H1 (cell line): ENCODE measurements around the gene DNAI1. TPM values are rescaled to one million over a fixed set of nuclear protein-coding genes. Genes with fewer than 3 reads are reported as not detected.
"Not testable (repeated sequence)": the region's sequence is repeated elsewhere in the genome, so short reads cannot be mapped to it uniquely, and the experiment has no call there.

Source experiments
- CTCF ChIA-PET: fragments of 300-600 bp; sonication (Branson Sonifier 250); formaldehyde crosslinking; loops from one replicate; lab custom pipeline; 2021; ENCODE audit not compliant: partially characterized antibody; lab: Charles Lee
- POLR2A ChIA-PET: fragments of 300-600 bp; sonication (Branson Sonifier 250); formaldehyde crosslinking; loops from one replicate; lab custom pipeline; 2021; ENCODE audit warnings: inconsistent platforms; ENCODE audit not compliant: partially characterized antibody; lab: Charles Lee
- DNase-seq, 2 experiments: peaks; one replicate each; pipeline versions ENCODE4 v3.0.0 to v3.0.0-alpha.2; 2010 to 2022; ENCODE audit warnings: low spot score in 2 of 2, low read depth in 1 of 2, mixed read lengths in 1 of 2
- FAIRE-seq: peaks from 2 replicates; lab custom pipeline; 2011; peaks lifted over from hg19 to GRCh38; lab: Jason Lieb, UNC
- H2AFZ ChIP-seq: 2 replicates; pipeline ENCODE4 v1.8.1; 2012; ENCODE audit warnings: low read length, inconsistent platforms
- H2AK5ac ChIP-seq: 2 replicates; pipeline ENCODE4 v1.6.1; 2013; ENCODE audit warnings: low read depth, low read length
- H2BK120ac ChIP-seq: replicated peaks from 2 replicates; pipeline ENCODE3; 2013; ENCODE audit warnings: low read depth, low read length, inconsistent platforms
- H2BK12ac ChIP-seq: 2 replicates; pipeline ENCODE4 v1.6.1; 2013; ENCODE audit warnings: low read depth, low read length
- H2BK15ac ChIP-seq: 2 replicates; pipeline ENCODE4 v1.6.1; 2013; ENCODE audit warnings: low read length
- H2BK20ac ChIP-seq: 2 replicates; pipeline ENCODE4 v1.6.1; 2013; ENCODE audit warnings: low read length
- H2BK5ac ChIP-seq: 2 replicates; pipeline ENCODE4 v1.6.1; 2013; ENCODE audit warnings: low read depth, low read length
- H3K14ac ChIP-seq: 2 replicates; pipeline ENCODE4 v1.6.1; 2013; ENCODE audit warnings: inconsistent platforms; ENCODE audit not compliant: insufficient read length
- H3K18ac ChIP-seq: 2 replicates; pipeline ENCODE4 v1.6.1; 2013; ENCODE audit warnings: low read length; ENCODE audit errors: extremely low read depth
- H3K23ac ChIP-seq: 2 replicates; pipeline ENCODE4 v1.6.1; 2013; ENCODE audit warnings: inconsistent platforms; ENCODE audit not compliant: insufficient read length
- H3K23me2 ChIP-seq: 2 replicates; pipeline ENCODE4 v1.6.1; 2013; ENCODE audit warnings: low read depth, low read length
- H3K27ac ChIP-seq: 2 replicates; pipeline ENCODE4 v1.6.1; 2011; ENCODE audit warnings: low read depth, low read length, inconsistent platforms
- H3K27me3 ChIP-seq, 4 experiments: replicated peaks in 1 of 4; 1 replicate in 1 of 4; 2 replicates in 3 of 4; pipeline versions ENCODE4 v1.6.1 to v1.8.1; 2011 to 2013; ENCODE audit warnings: low read length in 3 of 4, mild to moderate bottlenecking in 3 of 4, inconsistent platforms in 2 of 4, mixed read lengths in 2 of 4, moderate library complexity in 1 of 4; ENCODE audit not compliant: control insufficient read depth in 3 of 4, insufficient read depth in 3 of 4; ENCODE audit errors: extremely low read depth in 1 of 4
- H3K36me3 ChIP-seq, 4 experiments: 2 replicates each; pipeline versions ENCODE4 v1.6.1 to v1.8.1; 2011 to 2013; ENCODE audit warnings: mild to moderate bottlenecking in 4 of 4, low read length in 3 of 4, moderate library complexity in 2 of 4, control low read depth in 1 of 4, inconsistent platforms in 1 of 4; ENCODE audit not compliant: insufficient read depth in 4 of 4, control insufficient read depth in 2 of 4
- H3K4ac ChIP-seq: replicated peaks from 2 replicates; pipeline ENCODE3; 2013; ENCODE audit warnings: low read length, low read depth, mixed read lengths, inconsistent platforms; ENCODE audit not compliant: insufficient read length
- H3K4me1 ChIP-seq, 4 experiments: replicated peaks in 1 of 4; 1 replicate in 1 of 4; 2 replicates in 3 of 4; pipeline versions ENCODE4 v1.6.1 to v1.8.1; 2011 to 2013; ENCODE audit warnings: low read length in 3 of 4, inconsistent platforms in 2 of 4, mixed read lengths in 1 of 4; ENCODE audit not compliant: insufficient read depth in 4 of 4, control insufficient read depth in 3 of 4
- H3K4me2 ChIP-seq, 2 experiments: 2 replicates each; pipeline versions ENCODE4 v1.6.1 to v1.8.1; 2011 to 2013; ENCODE audit warnings: low read depth in 2 of 2, low read length in 2 of 2, control low read depth in 1 of 2, inconsistent platforms in 1 of 2, mild to moderate bottlenecking in 1 of 2; ENCODE audit not compliant: insufficient read depth in 1 of 2
- H3K4me3 ChIP-seq, 4 experiments: fragments of 200-600, 300-600 bp in 1 of 4; sonication (generic), shearing (Covaris generic), sonication (Bioruptor Twin) in 1 of 4; 2 replicates each; pipeline versions ENCODE4 v1.5.1 to v1.8.1; 2011 to 2016; ENCODE audit warnings: low read length in 4 of 4, low read depth in 3 of 4, control low read depth in 2 of 4, inconsistent platforms in 2 of 4, mild to moderate bottlenecking in 2 of 4, mixed read lengths in 1 of 4, moderate library complexity in 1 of 4; ENCODE audit not compliant: insufficient read depth in 2 of 4; ENCODE audit errors: extremely low read depth in 1 of 4
- H3K56ac ChIP-seq: replicated peaks from 2 replicates; pipeline ENCODE3; 2013; ENCODE audit warnings: low read depth, mild to moderate bottlenecking, mixed read lengths, low read length, inconsistent platforms; ENCODE audit not compliant: insufficient read length
- H3K79me1 ChIP-seq: 2 replicates; pipeline ENCODE4 v1.6.1; 2013; ENCODE audit warnings: low read depth, low read length, control low read depth
- H3K79me2 ChIP-seq, 2 experiments: 2 replicates each; pipeline versions ENCODE4 v1.6.1 to v1.8.1; 2012 to 2013; ENCODE audit warnings: low read length in 2 of 2, mild to moderate bottlenecking in 2 of 2, inconsistent platforms in 1 of 2; ENCODE audit not compliant: insufficient read depth in 2 of 2, control insufficient read depth in 1 of 2
- H3K9ac ChIP-seq, 4 experiments: replicated peaks in 1 of 4; 1 replicate in 1 of 4; 2 replicates in 3 of 4; pipeline versions ENCODE4 v1.6.1 to v1.8.1; 2011 to 2013; ENCODE audit warnings: low read depth in 3 of 4, low read length in 3 of 4, control low read depth in 2 of 4, mild to moderate bottlenecking in 2 of 4, moderate library complexity in 2 of 4, inconsistent platforms in 1 of 4; ENCODE audit errors: extremely low read depth in 1 of 4
- H3K9me3 ChIP-seq, 2 experiments: 2 replicates each; pipeline versions ENCODE4 v1.6.1 to v1.8.1; 2012 to 2013; ENCODE audit warnings: mild to moderate bottlenecking in 2 of 2, moderate library complexity in 2 of 2, control low read depth in 1 of 2, inconsistent platforms in 1 of 2, low read depth in 1 of 2, low read length in 1 of 2, mixed read lengths in 1 of 2; ENCODE audit not compliant: insufficient read depth in 2 of 2
- H4K20me1 ChIP-seq, 2 experiments: replicated peaks in 1 of 2; 2 replicates each; pipeline versions ENCODE3 to v1.8.1; 2011 to 2013; ENCODE audit warnings: inconsistent platforms in 2 of 2, low read length in 2 of 2, mild to moderate bottlenecking in 1 of 2; ENCODE audit not compliant: insufficient read depth in 2 of 2, control insufficient read depth in 1 of 2
- H4K5ac ChIP-seq: 2 replicates; pipeline ENCODE4 v1.6.1; 2013; ENCODE audit warnings: low read length, low read depth, mixed read lengths, inconsistent platforms; ENCODE audit not compliant: insufficient read length
- H4K8ac ChIP-seq: 2 replicates; pipeline ENCODE4 v1.8.0; 2013; ENCODE audit warnings: mild to moderate bottlenecking, moderate library complexity, low read length, inconsistent platforms; ENCODE audit not compliant: insufficient read depth; ENCODE audit errors: extremely low read depth
- H4K91ac ChIP-seq: replicated peaks from 2 replicates; pipeline ENCODE3; 2013; ENCODE audit warnings: low read length, mixed read lengths, inconsistent platforms; ENCODE audit not compliant: insufficient read length
- WGBS, 2 experiments: shearing (Covaris generic) in 1 of 2; methylation state at CpG; one replicate each; pipeline versions ENCODE4 v1.1.6 to v1.1.7; 2013 to 2015; ENCODE audit warnings: low lambda C conversion rate in 2 of 2, mixed read lengths in 2 of 2, inconsistent platforms in 1 of 2, low coverage in 1 of 2, missing lambda C conversion rate in 1 of 2; ENCODE audit not compliant: insufficient replicate concordance in 2 of 2, insufficient coverage in 1 of 2, insufficient read length in 1 of 2; ENCODE audit errors: extremely low coverage in 1 of 2, missing lambda C conversion rate in 1 of 2; 5-methylcytosine and 5-hydroxymethylcytosine counted together
- polyA plus RNA-seq, 7 experiments: library from polyadenylated mRNA; depleted of rRNA in 3 of 7; stranded (reverse) in 5 of 7; unstranded in 2 of 7; fragments of >200 nt in 5 of 7; fragments of 200-250 nt in 2 of 7; gene quantifications; 1 replicate in 5 of 7; 2 replicates in 1 of 7; 4 replicates in 1 of 7; pipeline versions ENCODE4 v1.2.1 to v1.2.3, GENCODE V29; 2011 to 2013; ENCODE audit warnings: missing spikeins in 2 of 7, mixed read lengths in 2 of 7
- total RNA-seq: library from RNA; stranded (reverse); fragmentation: NEBNext Ultra II Directional; extraction: Animal tissue kit (Norgen Biotek cat#: 25700); gene quantifications from 2 replicates; pipeline ENCODE4 v1.2.1, GENCODE V29; 2021

Gene DNAI1
- total and polyA plus RNA-seq, 2 of the 8 experiments (the other 6 are each of a cell fraction or from before 2014, with no cell fraction given), result 0.37 to 0.54 TPM

DNA sequence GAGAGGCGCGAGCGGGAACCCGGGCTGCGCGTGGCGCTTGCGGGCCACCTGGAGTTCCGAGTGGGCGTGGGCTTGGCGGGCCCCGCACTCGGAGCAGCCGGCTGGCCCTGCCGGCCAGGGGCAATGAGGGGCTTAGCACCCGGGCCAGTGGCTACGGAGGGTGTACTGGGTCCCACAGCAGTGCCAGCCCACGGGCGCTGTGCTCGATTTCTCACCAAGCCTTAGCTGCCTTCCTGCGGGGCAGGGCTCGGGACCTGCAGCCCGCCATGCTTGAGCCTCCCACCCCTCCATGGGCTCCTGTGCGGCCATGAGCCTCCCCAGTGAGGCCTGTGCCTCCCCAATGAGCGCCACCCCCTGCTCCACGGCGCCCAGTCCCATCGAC is 20.7 kb upstream of the DNAI1 start:
- H3K14ac ChIP-seq, H2AK5ac ChIP-seq, H2BK12ac ChIP-seq, H3K9ac ChIP-seq, H2AFZ ChIP-seq, DNase-seq, FAIRE-seq, H3K23me2 ChIP-seq, H4K20me1 ChIP-seq, H4K91ac ChIP-seq, H3K4me1 ChIP-seq, H3K23ac ChIP-seq, H3K4ac ChIP-seq, H3K36me3 ChIP-seq, H3K56ac ChIP-seq, H3K27ac ChIP-seq, H3K18ac ChIP-seq, H4K5ac ChIP-seq, H3K4me3 ChIP-seq, H3K9me3 ChIP-seq, H3K79me1 ChIP-seq, H4K8ac ChIP-seq, H2BK15ac ChIP-seq, POLR2A ChIA-PET, H2BK5ac ChIP-seq, H2BK20ac ChIP-seq, H3K79me2 ChIP-seq, H3K4me2 ChIP-seq, H2BK120ac ChIP-seq, H3K27me3 ChIP-seq: not testable (repeated sequence)
- 97% methylated on average over 20 of the region's 28 CpGs; no CpG with 5 or more reads in 1 of the 2 experiments for WGBS, 2 experiments
- CTCF ChIA-PET, result interaction anchor here (0.8 to 4.6 kb wide), 26 partner anchors 9 to 178 kb away, joined by 3 to 62 read pairs (median 6); no protein-coding TSS in a partner anchor

DNA sequence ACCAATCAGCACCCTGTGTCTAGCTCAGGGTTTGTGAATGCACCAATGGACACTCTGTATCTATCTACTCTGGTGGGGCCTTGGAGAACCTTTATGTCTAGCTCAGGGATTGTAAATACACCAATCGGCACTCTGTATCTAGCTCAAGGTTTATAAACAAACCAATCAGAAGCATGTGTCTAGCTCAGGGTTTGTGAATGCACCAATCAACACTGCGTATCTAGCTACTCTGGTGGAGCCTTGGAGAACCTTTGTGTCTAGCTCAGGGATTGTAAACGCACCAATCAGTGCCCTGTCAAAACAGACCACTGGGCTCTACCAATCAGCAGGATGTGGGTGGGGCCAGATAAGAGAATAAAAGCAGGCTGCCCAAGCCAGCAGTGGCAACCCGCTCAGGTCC is 20.1 kb upstream of the DNAI1 start:
- H3K4me3 ChIP-seq, H3K56ac ChIP-seq, H3K18ac ChIP-seq, H3K27ac ChIP-seq, H3K23me2 ChIP-seq, H2BK15ac ChIP-seq, H4K8ac ChIP-seq, H4K91ac ChIP-seq, FAIRE-seq, H3K23ac ChIP-seq, H2BK5ac ChIP-seq, H2BK120ac ChIP-seq, H3K9ac ChIP-seq, H2BK20ac ChIP-seq, H3K79me2 ChIP-seq, POLR2A ChIA-PET, H4K5ac ChIP-seq, H3K79me1 ChIP-seq, H3K9me3 ChIP-seq, H4K20me1 ChIP-seq, H3K4me1 ChIP-seq, H3K4ac ChIP-seq, DNase-seq, H3K4me2 ChIP-seq, H2AK5ac ChIP-seq, H3K27me3 ChIP-seq, H3K36me3 ChIP-seq, H3K14ac ChIP-seq, H2AFZ ChIP-seq, H2BK12ac ChIP-seq: not testable (repeated sequence)
- CTCF ChIA-PET, result interaction anchor here (0.9 to 4.6 kb wide), 26 partner anchors 9 to 165 kb away, joined by 3 to 62 read pairs (median 6); no protein-coding TSS in a partner anchor
- WGBS, 2 experiments, result 90% methylated on average over 4 of the region's 4 CpGs; no CpG with 5 or more reads in 1 of the 2 experiments
